Measurements from ENCODE around the gene ABCG4. TPM values are rescaled to one million over a fixed set of nuclear protein-coding genes. Genes with fewer than 3 reads are reported as not detected.

The ABCG4 gene
- total and polyA plus RNA-seq, 9 donors, result 0.06 to 1.3 (median 0.32) TPM; not detected in 3

DNA sequence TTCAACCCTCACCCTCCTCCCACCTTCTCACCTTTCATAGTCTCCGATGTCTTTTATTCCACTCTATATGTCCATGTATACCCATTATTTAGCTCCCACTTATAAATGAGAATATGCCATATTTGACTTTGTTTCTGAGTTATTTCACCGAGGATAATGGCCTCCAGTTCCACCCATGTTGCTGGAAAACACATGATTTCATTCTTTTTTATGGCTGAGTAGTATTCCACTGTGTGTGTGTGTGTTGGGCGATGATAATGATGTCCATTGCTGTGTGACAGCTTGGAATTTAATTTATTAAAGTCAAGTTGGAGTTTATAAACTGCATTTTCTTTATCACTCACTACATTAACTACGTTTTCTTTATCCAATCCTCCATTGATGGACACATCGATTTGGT, 30.6 kb upstream of the ABCG4 start:
- H3K27me3 ChIP-seq, result no peaks in the 10 kb centered on the region
- intact Hi-C loops (cut with DNase I), result no loop called here
- H3K27ac ChIP-seq, result no peak overlapping the region
- no peaks in the 10 kb centered on the region for H3K36me3 ChIP-seq
- no peaks in the 10 kb centered on the region for H3K9me3 ChIP-seq
- DNase-seq, result no peak
- peaks cover 10% of the 10 kb centered on the region for H3K4me1 ChIP-seq (ENCODE audit: insufficient read depth)
- H3K4me3 ChIP-seq, result no peak overlapping the region
- TF ChIP-seq EP300 (IDR thresholded peaks at IDR 0.05) (no peak), POLR2A (IDR thresholded peaks at IDR 0.05) (no peak), CTCF (IDR thresholded peaks at IDR 0.05) (no peak)
- 94 to 96% (median 94%) methylated on average over 5 of the region's 5 CpGs for WGBS, 3 donors

GRCh38 chr11:119118946-119119345, 29.9 kb upstream of the ABCG4 start:
- intact Hi-C loops (cut with DNase I), result no loop called here
- H3K27ac ChIP-seq, result no peak overlapping the region
- WGBS, 3 donors, result 88 to 92% (median 90%) methylated on average over 1 of the region's 1 CpG
- H3K36me3 ChIP-seq, result no peaks in the 10 kb centered on the region
- H3K4me3 ChIP-seq, result no peak overlapping the region
- no peak for TF ChIP-seq POLR2A (IDR thresholded peaks at IDR 0.05)
- no peak for TF ChIP-seq EP300 (IDR thresholded peaks at IDR 0.05)
- TF ChIP-seq CTCF (IDR thresholded peaks at IDR 0.05), result no peak
- no peak for DNase-seq
- peaks cover 10% of the 10 kb centered on the region for H3K4me1 ChIP-seq (ENCODE audit: insufficient read depth)
- no peaks in the 10 kb centered on the region for H3K27me3 ChIP-seq
- no peaks in the 10 kb centered on the region for H3K9me3 ChIP-seq

DNA sequence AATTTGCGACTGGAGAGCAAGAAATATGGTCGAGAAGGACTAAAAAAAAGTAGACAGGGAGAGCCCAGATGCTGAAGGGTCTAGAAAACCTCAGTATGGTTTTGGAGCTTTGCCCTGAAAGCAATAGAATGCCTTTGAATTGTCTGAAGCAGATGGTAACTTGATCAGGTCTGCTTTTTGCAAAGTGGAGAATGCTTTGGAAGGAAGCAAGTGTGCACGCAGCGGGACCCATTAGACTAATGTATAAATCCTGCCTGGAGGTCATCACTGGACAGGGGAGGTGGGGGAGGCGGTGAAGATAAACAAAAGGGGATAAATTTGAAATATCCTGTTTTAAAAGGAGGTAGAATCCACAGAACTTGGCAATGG, 28.2 kb upstream of the ABCG4 start:
- TF ChIP-seq POLR2A (IDR thresholded peaks at IDR 0.05) (no peak), CTCF (IDR thresholded peaks at IDR 0.05) (no peak), EP300 (IDR thresholded peaks at IDR 0.05) (no peak)
- H3K27ac ChIP-seq, result peak overlapping the region; percentile 28 to 79
- intact Hi-C loops (cut with DNase I), result no loop called here
- no peak for DNase-seq
- H3K27me3 ChIP-seq, result no peaks in the 10 kb centered on the region
- H3K36me3 ChIP-seq, result no peaks in the 10 kb centered on the region
- WGBS, 3 donors, result 7 to 15% (median 11%) methylated on average over 5 of the region's 5 CpGs
- H3K9me3 ChIP-seq, result no peaks in the 10 kb centered on the region
- H3K4me1 ChIP-seq (ENCODE audit: insufficient read depth), result peaks cover 10% of the 10 kb centered on the region
- peak overlapping the region; percentile 47 for H3K4me3 ChIP-seq

- H3K27ac ChIP-seq, result peak within 1 kb of the TSS; percentile 28 to 79
- no peaks in the 10 kb centered on the region for H3K27me3 ChIP-seq
- intact Hi-C loops (cut with DNase I), result no loop called here
- WGBS, 3 donors, result 0 to 1% (median 1%) methylated on average over 39 to 54 of the region's 54 CpGs
- H3K4me1 ChIP-seq (ENCODE audit: insufficient read depth), result peaks cover 10% of the 10 kb centered on the region
- H3K4me3 ChIP-seq, result peak within 1 kb of the TSS; percentile 96
- no peaks in the 10 kb centered on the region for H3K9me3 ChIP-seq
- no peaks in the 10 kb centered on the region for H3K36me3 ChIP-seq
- peak; percentile 69 for TF ChIP-seq POLR2A (IDR thresholded peaks at IDR 0.05)
- no peak for TF ChIP-seq CTCF (IDR thresholded peaks at IDR 0.05)
- DNase-seq, result peak; percentile 99 to 100 (median 100)
Measured at GRCh38 chr11:119121008-119121810, 27.6 kb upstream of the ABCG4 start, which contains the start of gene HINFP. Gene HINFP (plus strand): TSS chr11:119121580. CDS start chr11:119126945, 5,365 bp downstream.
